NCI-H1048 (cell line): Measurements from ENCODE around the gene CCDC154.

Experiments used
- DNase-seq: peaks from one replicate; lab custom pipeline; 2025; lab: John Stamatoyannopoulos, UW

CCDC154 gene

DNA sequence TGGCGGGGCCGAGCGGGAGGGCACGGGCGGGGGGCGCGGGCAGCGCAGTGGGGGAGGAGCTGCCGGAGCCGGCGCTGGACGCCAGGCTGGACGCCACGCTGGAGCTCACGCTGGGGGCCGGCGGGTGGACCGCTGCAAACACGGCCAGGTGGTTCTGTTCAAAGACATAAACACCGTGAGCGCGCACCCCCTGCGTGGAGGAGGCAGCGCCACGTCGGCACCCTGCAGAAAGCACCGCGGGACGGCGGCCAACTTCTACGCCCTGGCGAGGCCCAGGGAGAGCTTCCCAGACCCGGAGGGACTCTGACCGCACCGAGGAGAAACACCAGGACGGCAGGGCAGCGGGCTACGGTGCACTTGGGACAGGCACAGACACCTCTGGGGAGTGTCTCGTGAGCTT, 59.1 kb downstream of the CCDC154 start:
- DNase-seq, result no peak
